Thymus (tissue), 11 donors: ENCODE results near the gene PAQR5. TPM values are rescaled to one million over a fixed set of nuclear protein-coding genes. Genes with fewer than 3 reads are reported as not detected.
A peak's percentile ranks its signal among the peaks of the same experiment; 100 is the strongest.

Source experiments
- DNase-seq, 9 donors: peaks; one replicate each; pipeline ENCODE4 v3.0.0-alpha.2; 2013; ENCODE audit warnings: low spot score in 9 of 9, low read depth in 6 of 9, missing footprints in 1 of 9
- H3K27ac ChIP-seq, 2 donors: one replicate each; pipeline ENCODE4 v1.5.1; 2013; ENCODE audit warnings: control low read depth in 1 of 2, low read depth in 1 of 2, low read length in 1 of 2, mild to moderate bottlenecking in 1 of 2, moderate library complexity in 1 of 2
- H3K27me3 ChIP-seq, 2 donors: one replicate each; pipeline ENCODE4 v1.5.1; 2013; ENCODE audit warnings: low read length in 1 of 2; ENCODE audit not compliant: control insufficient read depth in 2 of 2, insufficient read depth in 1 of 2
- H3K36me3 ChIP-seq, 2 donors: one replicate each; pipeline ENCODE4 v1.5.1; 2013; ENCODE audit warnings: low read length in 1 of 2, mild to moderate bottlenecking in 1 of 2, moderate library complexity in 1 of 2; ENCODE audit not compliant: control insufficient read depth in 2 of 2, insufficient read depth in 2 of 2
- H3K4me1 ChIP-seq, 2 donors: one replicate each; pipeline ENCODE4 v1.5.1; 2013; ENCODE audit warnings: low read length in 2 of 2; ENCODE audit not compliant: control insufficient read depth in 2 of 2, insufficient read depth in 2 of 2
- H3K4me3 ChIP-seq, 2 donors: one replicate each; pipeline ENCODE4 v1.5.1; 2013; ENCODE audit warnings: low read length in 2 of 2, control low read depth in 1 of 2, mild to moderate bottlenecking in 1 of 2
- H3K9me3 ChIP-seq, 2 donors: one replicate each; pipeline ENCODE4 v1.5.1; 2013; ENCODE audit warnings: low read length in 1 of 2, mild to moderate bottlenecking in 1 of 2; ENCODE audit not compliant: control insufficient read depth in 2 of 2, insufficient read depth in 1 of 2
- WGBS: extraction: QIAGEN DNeasy Blood & Tissue Kit; methylation state at CpG from one replicate; pipeline ENCODE4 v1.1.7; 2013; 5-methylcytosine and 5-hydroxymethylcytosine counted together
- polyA plus RNA-seq: library from polyadenylated mRNA; stranded (reverse); fragments of 200-250 nt; gene quantifications from one replicate; pipeline ENCODE4 v1.2.3, GENCODE V29; 2013
- total RNA-seq: library from RNA; stranded (reverse); fragments of 120-200 nt; gene quantifications from one replicate; pipeline ENCODE4 v1.2.4, GENCODE V29; 2013
- donor health status: healthy.

PAQR5 gene
- total and polyA plus RNA-seq, 2 donors, result 0.14 to 0.25 TPM

GRCh38 chr15:69389426-69389825, 90.7 kb downstream of the PAQR5 start:
- Histone ChIP-seq H3K4me1 (peaks cover 2 to 3% of the 10 kb centered on the region in 2 donors), H3K27ac (no peak overlapping the region), H3K27me3 (no peaks in the 10 kb centered on the region), H3K36me3 (no peaks in the 10 kb centered on the region), H3K4me3 (no peak overlapping the region), H3K9me3 (no peaks in the 10 kb centered on the region)
- DNase-seq, result no peak
- 98% methylated on average over 7 of the region's 7 CpGs for WGBS

- no peak overlapping the region for H3K27ac ChIP-seq
- no peak overlapping the region for H3K4me3 ChIP-seq
- WGBS, result 99% methylated on average over 2 of the region's 2 CpGs
Observed at GRCh38 chr15:69390575-69390974, 91.9 kb downstream of the PAQR5 start.

GRCh38 chr15:69391046-69391757, 92.5 kb downstream of the PAQR5 start:
- H3K27me3 ChIP-seq, result peaks cover 0 to 5% of the 10 kb centered on the region in 2 donors
- no peak for DNase-seq
- no peaks in the 10 kb centered on the region for H3K9me3 ChIP-seq
- H3K4me3 ChIP-seq, result no peak overlapping the region
- WGBS, result 96% methylated on average over 11 of the region's 11 CpGs
- peaks cover 3 to 4% of the 10 kb centered on the region in 2 donors for H3K4me1 ChIP-seq
- H3K27ac ChIP-seq, result no peak overlapping the region
- H3K36me3 ChIP-seq, result no peaks in the 10 kb centered on the region

More at GRCh38 chr15:69390575-69390974, 91.9 kb downstream of the PAQR5 start:
- H3K36me3 ChIP-seq, result no peaks in the 10 kb centered on the region
- no peak for DNase-seq
- H3K9me3 ChIP-seq, result no peaks in the 10 kb centered on the region
- H3K27me3 ChIP-seq, result peaks cover 0 to 5% of the 10 kb centered on the region in 2 donors
- H3K4me1 ChIP-seq, result peaks cover 3 to 4% of the 10 kb centered on the region in 2 donors

GRCh38 chr15:69392352-69392751, 93.6 kb downstream of the PAQR5 start:
- DNase-seq, result no peak
- Histone ChIP-seq H3K27ac (no peak overlapping the region), H3K36me3 (no peaks in the 10 kb centered on the region), H3K4me1 (peaks cover 3 to 4% of the 10 kb centered on the region in 2 donors), H3K27me3 (peaks cover 0 to 5% of the 10 kb centered on the region in 2 donors), H3K4me3 (no peak overlapping the region), H3K9me3 (no peaks in the 10 kb centered on the region)
- WGBS, result 93% methylated on average over 4 of the region's 4 CpGs

GRCh38 chr15:69393831-69394491, 95.2 kb downstream of the PAQR5 start:
- DNase-seq, result no peak
- H3K4me3 ChIP-seq, result no peak overlapping the region
- H3K4me1 ChIP-seq, result peaks cover 3 to 10% of the 10 kb centered on the region in 2 donors
- H3K36me3 ChIP-seq, result no peaks in the 10 kb centered on the region
- H3K27ac ChIP-seq, result no peak overlapping the region
- H3K27me3 ChIP-seq, result peaks cover 0 to 5% of the 10 kb centered on the region in 2 donors
- no peaks in the 10 kb centered on the region for H3K9me3 ChIP-seq
- 74% methylated on average over 11 of the region's 11 CpGs for WGBS

- no peaks in the 10 kb centered on the region for H3K36me3 ChIP-seq
- DNase-seq, result peak; percentile 27 to 81 (median 47)
- H3K4me1 ChIP-seq, result peaks cover 3 to 10% of the 10 kb centered on the region in 2 donors
- 37% methylated on average over 36 of the region's 36 CpGs for WGBS
- H3K27me3 ChIP-seq, result peaks cover 0 to 5% of the 10 kb centered on the region in 2 donors
- H3K9me3 ChIP-seq, result no peaks in the 10 kb centered on the region
- no peak overlapping the region for H3K27ac ChIP-seq
- H3K4me3 ChIP-seq, result no peak overlapping the region
Observed at GRCh38 chr15:69394556-69395282, 96.0 kb downstream of the PAQR5 start.

- WGBS, result 97% methylated on average over 10 of the region's 10 CpGs
- Histone ChIP-seq H3K27ac (no peak overlapping the region), H3K4me1 (peaks cover 3 to 10% of the 10 kb centered on the region in 2 donors), H3K36me3 (no peaks in the 10 kb centered on the region), H3K27me3 (peaks cover 0 to 5% of the 10 kb centered on the region in 2 donors), H3K4me3 (no peak overlapping the region), H3K9me3 (no peaks in the 10 kb centered on the region)
- DNase-seq, result no peak
Observed at GRCh38 chr15:69395460-69395859, 96.7 kb downstream of the PAQR5 start.

- peaks cover 3 to 10% of the 10 kb centered on the region in 2 donors for H3K4me1 ChIP-seq
- peaks cover 0 to 5% of the 10 kb centered on the region in 2 donors for H3K27me3 ChIP-seq
- H3K36me3 ChIP-seq, result no peaks in the 10 kb centered on the region
- H3K27ac ChIP-seq, result no peak overlapping the region
- H3K4me3 ChIP-seq, result no peak overlapping the region
- H3K9me3 ChIP-seq, result no peaks in the 10 kb centered on the region
- WGBS, result 83% methylated on average over 5 of the region's 5 CpGs
- no peak for DNase-seq
Observed at GRCh38 chr15:69395991-69396390, 97.3 kb downstream of the PAQR5 start.

- DNase-seq, result peak in 1 of 9 donors; percentile 27
- Histone ChIP-seq H3K4me1 (peaks cover 3 to 14% of the 10 kb centered on the region in 2 donors), H3K27me3 (peaks cover 0 to 5% of the 10 kb centered on the region in 2 donors), H3K9me3 (no peaks in the 10 kb centered on the region), H3K4me3 (no peak overlapping the region), H3K36me3 (no peaks in the 10 kb centered on the region), H3K27ac (no peak overlapping the region)
- 3% methylated on average over 7 of the region's 7 CpGs for WGBS
Observed at GRCh38 chr15:69398491-69398891, 99.8 kb downstream of the PAQR5 start.
